ENCODE measurements around the gene SNRPA.

SNRPA gene

DNA sequence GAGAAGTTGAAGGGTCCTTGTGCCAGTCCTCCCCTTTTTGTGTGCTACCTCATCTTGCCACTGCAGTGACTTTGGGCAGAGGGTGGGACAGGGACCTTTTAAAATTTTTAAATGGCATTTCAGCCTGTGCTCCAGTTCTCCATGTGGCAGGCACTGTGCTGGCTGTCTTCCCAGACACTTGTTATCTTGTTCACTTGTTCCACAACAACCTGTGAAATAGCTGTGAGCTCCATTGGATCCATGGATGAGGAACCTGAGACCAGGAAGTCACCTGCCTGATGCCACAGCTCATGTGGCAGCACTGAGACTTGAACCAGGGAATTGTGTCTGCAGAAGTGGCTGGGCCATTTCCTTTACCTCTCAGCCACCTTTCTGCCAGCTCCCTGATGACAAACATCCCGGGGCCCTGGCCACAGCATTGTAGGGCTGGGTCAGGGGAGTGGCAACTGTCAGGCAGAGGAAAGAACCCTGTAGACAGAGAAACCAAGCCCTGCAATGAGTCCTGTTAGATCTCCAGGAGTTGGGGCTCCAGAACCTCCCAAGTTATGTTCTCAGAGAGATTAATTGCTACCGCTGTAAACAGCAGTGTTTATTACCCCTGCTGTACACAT is 54.4 kb downstream of the SNRPA start:
- TF ChIP-seq, protein P1, sequence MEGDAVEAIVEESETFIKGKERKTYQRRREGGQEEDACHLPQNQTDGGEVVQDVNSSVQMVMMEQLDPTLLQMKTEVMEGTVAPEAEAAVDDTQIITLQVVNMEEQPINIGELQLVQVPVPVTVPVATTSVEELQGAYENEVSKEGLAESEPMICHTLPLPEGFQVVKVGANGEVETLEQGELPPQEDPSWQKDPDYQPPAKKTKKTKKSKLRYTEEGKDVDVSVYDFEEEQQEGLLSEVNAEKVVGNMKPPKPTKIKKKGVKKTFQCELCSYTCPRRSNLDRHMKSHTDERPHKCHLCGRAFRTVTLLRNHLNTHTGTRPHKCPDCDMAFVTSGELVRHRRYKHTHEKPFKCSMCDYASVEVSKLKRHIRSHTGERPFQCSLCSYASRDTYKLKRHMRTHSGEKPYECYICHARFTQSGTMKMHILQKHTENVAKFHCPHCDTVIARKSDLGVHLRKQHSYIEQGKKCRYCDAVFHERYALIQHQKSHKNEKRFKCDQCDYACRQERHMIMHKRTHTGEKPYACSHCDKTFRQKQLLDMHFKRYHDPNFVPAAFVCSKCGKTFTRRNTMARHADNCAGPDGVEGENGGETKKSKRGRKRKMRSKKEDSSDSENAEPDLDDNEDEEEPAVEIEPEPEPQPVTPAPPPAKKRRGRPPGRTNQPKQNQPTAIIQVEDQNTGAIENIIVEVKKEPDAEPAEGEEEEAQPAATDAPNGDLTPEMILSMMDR (IDR thresholded peaks at IDR 0.05), result no peak
- peaks cover 7 to 97% (median 86%) of the 10 kb centered on the region in 4 donors for H3K4me1 ChIP-seq
- no peaks in the 10 kb centered on the region for H3K27me3 ChIP-seq
- H3K9me3 ChIP-seq, result no peaks in the 10 kb centered on the region
- peak overlapping the region; percentile 53 to 97 for H3K27ac ChIP-seq
- H3K36me3 ChIP-seq, result peaks cover 18 to 48% (median 30%) of the 10 kb centered on the region in 3 donors
- intact Hi-C loops (cut with DNase I; ENCODE audit: low total_unique reads), result loop anchor here (10.0 kb wide), 1 partner anchor 51 kb away; the partner anchor contains the start of genes ACTMAP and SNRPA
- H3K4me3 ChIP-seq, result no peak overlapping the region
- no peak for DNase-seq

DNA sequence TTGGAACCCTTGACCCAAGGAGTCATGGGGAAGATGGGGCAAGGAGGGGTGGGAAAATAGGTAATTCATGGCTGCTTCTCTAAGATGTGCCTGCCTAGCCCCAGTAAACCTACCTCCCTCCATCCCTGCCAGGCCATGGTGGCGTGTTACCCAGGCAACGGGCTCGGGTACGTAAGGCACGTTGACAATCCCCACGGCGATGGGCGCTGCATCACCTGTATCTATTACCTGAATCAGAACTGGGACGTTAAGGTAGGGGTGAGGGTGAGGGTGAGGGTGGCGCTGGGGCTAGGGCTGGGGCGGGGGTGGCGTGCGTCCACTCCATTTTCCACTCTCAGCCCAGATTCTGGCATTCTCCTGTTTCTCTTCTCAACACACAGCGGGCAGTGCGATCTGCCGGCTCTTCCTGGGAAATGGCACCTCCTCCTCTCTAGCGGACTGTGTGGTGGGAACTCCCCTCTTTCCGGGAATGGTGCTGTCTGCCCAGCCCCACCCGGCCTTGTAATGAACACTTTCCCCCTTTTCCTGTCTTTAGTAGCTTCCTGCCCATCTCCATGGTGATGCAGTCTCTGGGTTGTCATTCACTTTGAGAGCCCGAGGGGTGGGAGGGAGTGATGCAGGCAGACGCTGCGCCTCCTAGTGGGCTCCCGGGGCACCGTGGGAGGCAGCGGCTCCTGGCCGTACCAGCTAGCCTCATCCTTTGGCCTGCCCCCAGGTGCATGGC is 55.6 kb downstream of the SNRPA start:
- H3K9me3 ChIP-seq, result no peaks in the 10 kb centered on the region
- peak; percentile 89 to 91 for DNase-seq
- H3K27me3 ChIP-seq, result no peaks in the 10 kb centered on the region
- H3K27ac ChIP-seq, result peak overlapping the region; percentile 53 to 97
- peak overlapping the region in 1 of 2 donors; percentile 0 for H3K4me3 ChIP-seq
- TF ChIP-seq, protein P1 (IDR thresholded peaks at IDR 0.05), result peak; percentile 82 to 91
- intact Hi-C loops (cut with DNase I; ENCODE audit: low total_unique reads), result loop anchor here (10.0 kb wide), 1 partner anchor 52 kb away; the partner anchor contains the start of genes ACTMAP and SNRPA
- peaks cover 7 to 91% (median 81%) of the 10 kb centered on the region in 4 donors for H3K4me1 ChIP-seq
- peaks cover 11 to 38% (median 21%) of the 10 kb centered on the region in 3 donors for H3K36me3 ChIP-seq

DNA sequence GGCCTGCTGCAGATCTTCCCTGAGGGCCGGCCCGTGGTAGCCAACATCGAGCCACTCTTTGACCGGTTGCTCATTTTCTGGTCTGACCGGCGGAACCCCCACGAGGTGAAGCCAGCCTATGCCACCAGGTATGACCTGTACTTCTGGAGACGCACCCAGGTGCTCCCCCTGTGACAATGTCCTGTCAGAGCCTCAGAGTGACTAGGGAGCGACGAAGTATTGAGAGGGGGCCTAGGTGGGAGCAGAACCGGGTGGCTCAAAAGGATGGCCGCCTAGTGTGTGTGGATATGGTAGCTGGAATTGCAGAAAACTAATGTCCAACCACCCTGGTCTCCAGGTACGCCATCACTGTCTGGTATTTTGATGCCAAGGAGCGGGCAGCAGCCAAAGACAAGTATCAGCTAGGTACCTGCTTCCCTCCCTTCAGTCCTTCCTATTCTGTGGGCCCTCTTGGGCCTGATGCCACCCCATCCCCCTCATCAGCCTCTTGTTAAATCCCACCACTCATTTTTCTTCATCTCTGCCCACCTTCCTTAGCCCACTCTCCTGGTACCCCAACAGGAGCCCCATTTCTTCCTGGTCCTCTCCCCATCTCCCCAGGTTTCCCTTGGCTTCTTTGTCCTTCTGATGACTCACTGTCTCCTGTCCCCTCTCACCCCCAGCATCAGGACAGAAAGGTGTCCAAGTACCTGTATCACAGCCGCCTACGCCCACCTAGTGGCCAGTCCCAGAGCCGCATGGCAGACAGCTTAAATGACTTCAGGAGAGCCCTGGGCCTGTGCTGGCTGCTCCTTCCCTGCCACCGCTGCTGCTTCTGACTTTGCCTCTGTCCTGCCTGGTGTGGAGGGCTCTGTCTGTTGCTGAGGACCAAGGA is 56.4 kb downstream of the SNRPA start:
- peaks cover 7 to 91% (median 78%) of the 10 kb centered on the region in 4 donors for H3K4me1 ChIP-seq
- intact Hi-C loops (cut with DNase I; ENCODE audit: low total_unique reads), result loop anchor here (10.0 kb wide), 1 partner anchor 53 kb away; the partner anchor contains the start of genes ACTMAP and SNRPA
- peaks cover 11 to 32% (median 21%) of the 10 kb centered on the region in 3 donors for H3K36me3 ChIP-seq
- H3K27me3 ChIP-seq, result no peaks in the 10 kb centered on the region
- TF ChIP-seq, protein P1 (IDR thresholded peaks at IDR 0.05), result no peak
- no peaks in the 10 kb centered on the region for H3K9me3 ChIP-seq
- H3K27ac ChIP-seq, result peak overlapping the region; percentile 53 to 97
- no peak overlapping the region for H3K4me3 ChIP-seq
- DNase-seq, result no peak

DNA sequence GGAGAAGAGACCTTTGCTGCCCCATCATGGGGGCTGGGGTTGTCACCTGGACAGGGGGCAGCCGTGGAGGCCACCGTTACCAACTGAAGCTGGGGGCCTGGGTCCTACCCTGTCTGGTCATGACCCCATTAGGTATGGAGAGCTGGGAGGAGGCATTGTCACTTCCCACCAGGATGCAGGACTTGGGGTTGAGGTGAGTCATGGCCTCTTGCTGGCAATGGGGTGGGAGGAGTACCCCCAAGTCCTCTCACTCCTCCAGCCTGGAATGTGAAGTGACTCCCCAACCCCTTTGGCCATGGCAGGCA is 57.0 kb downstream of the SNRPA start:
- TF ChIP-seq, protein P1 (IDR thresholded peaks at IDR 0.05), result no peak
- Histone ChIP-seq H3K9me3 (no peaks in the 10 kb centered on the region), H3K27ac (peak overlapping the region in 1 of 2 donors; percentile 97), H3K27me3 (no peaks in the 10 kb centered on the region), H3K4me1 (peaks cover 7 to 91% (median 76%) of the 10 kb centered on the region in 4 donors), H3K36me3 (peaks cover 11 to 32% (median 21%) of the 10 kb centered on the region in 3 donors), H3K4me3 (no peak overlapping the region)
- DNase-seq, result no peak
- intact Hi-C loops (cut with DNase I; ENCODE audit: low total_unique reads), result loop anchor here (10.0 kb wide), 1 partner anchor 53 kb away; the partner anchor contains the start of genes ACTMAP and SNRPA

DNA sequence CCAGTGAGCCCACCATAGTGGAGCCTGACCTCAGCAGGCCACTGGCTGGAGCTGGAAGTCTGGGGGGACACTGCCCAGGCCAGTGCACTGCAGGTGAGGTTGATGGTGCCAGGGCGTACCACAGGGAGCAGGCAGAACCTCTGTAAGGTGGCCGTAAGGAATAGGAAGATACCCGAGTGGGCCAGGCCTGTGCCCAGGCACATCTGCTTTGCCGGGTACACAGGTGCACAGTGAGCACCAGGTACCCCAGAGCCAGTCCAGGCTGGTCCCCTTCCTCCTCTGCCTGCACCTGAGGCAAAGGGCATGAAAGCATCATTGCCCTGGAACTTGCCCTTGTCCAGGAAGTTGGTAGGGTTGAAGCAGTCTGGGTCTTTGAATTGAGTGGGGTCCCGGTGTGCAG is 57.5 kb downstream of the SNRPA start:
- H3K27ac ChIP-seq, result peak overlapping the region in 1 of 2 donors; percentile 97
- intact Hi-C loops (cut with DNase I; ENCODE audit: low total_unique reads), result loop anchor here (10.0 kb wide), 1 partner anchor 54 kb away; the partner anchor contains the start of genes ACTMAP and SNRPA

More for the DNA sequence above, 57.5 kb downstream of the SNRPA start:
- TF ChIP-seq, protein P1 (IDR thresholded peaks at IDR 0.05), result no peak
- Histone ChIP-seq H3K27me3 (no peaks in the 10 kb centered on the region), H3K4me3 (no peak overlapping the region), H3K4me1 (peaks cover 7 to 90% (median 75%) of the 10 kb centered on the region in 4 donors), H3K9me3 (no peaks in the 10 kb centered on the region), H3K36me3 (peaks cover 11 to 27% (median 21%) of the 10 kb centered on the region in 3 donors)
- DNase-seq, result no peak
